Muscle layer of colon (tissue), 2 donors: ENCODE results near the gene CBFB.

Experiments
- H3K27ac ChIP-seq: one replicate; pipeline ENCODE4 v1.7.0; 2013; ENCODE audit warnings: low read depth, mild to moderate bottlenecking, low read length, moderate library complexity
- H3K27me3 ChIP-seq, 2 donors: one replicate each; pipeline ENCODE4 v1.7.0; 2013; ENCODE audit warnings: low read length in 2 of 2, mild to moderate bottlenecking in 2 of 2; ENCODE audit not compliant: insufficient read depth in 2 of 2, control insufficient read depth in 1 of 2
- H3K36me3 ChIP-seq: one replicate; pipeline ENCODE4 v1.7.0; 2013; ENCODE audit warnings: mild to moderate bottlenecking, low read length; ENCODE audit not compliant: insufficient read depth
- H3K4me1 ChIP-seq: one replicate; pipeline ENCODE4 v1.7.0; 2013; ENCODE audit warnings: mild to moderate bottlenecking, low read length; ENCODE audit not compliant: insufficient read depth
- H3K4me3 ChIP-seq, 2 donors: one replicate each; pipeline ENCODE4 v1.7.0; 2013; ENCODE audit warnings: low read length in 2 of 2, low read depth in 1 of 2, mild to moderate bottlenecking in 1 of 2, moderate library complexity in 1 of 2
- H3K9ac ChIP-seq: one replicate; pipeline ENCODE4 v1.7.0; 2013; ENCODE audit warnings: low read length
- H3K9me3 ChIP-seq: one replicate; pipeline ENCODE4 v1.7.0; 2013; ENCODE audit warnings: mild to moderate bottlenecking, low read length
- donor health status: abdominal sarcoma.
- donor health status: Adenocarcinoma of cecum.

CBFB gene

GRCh38 chr16:67147437-67148140 is 118.6 kb downstream of the CBFB start:
- Histone ChIP-seq H3K9ac (no peak overlapping the region), H3K4me1 (peaks cover 8% of the 10 kb centered on the region), H3K27me3 (no peaks in the 10 kb centered on the region), H3K9me3 (no peaks in the 10 kb centered on the region), H3K36me3 (peaks cover 53% of the 10 kb centered on the region), H3K27ac (no peak overlapping the region), H3K4me3 (no peak overlapping the region)

GRCh38 chr16:67148221-67148620 is 119.3 kb downstream of the CBFB start:
- no peak overlapping the region for H3K9ac ChIP-seq
- H3K4me1 ChIP-seq: peaks cover 8% of the 10 kb centered on the region
- H3K27me3 ChIP-seq: no peaks in the 10 kb centered on the region
- H3K4me3 ChIP-seq: no peak overlapping the region
- no peak overlapping the region for H3K27ac ChIP-seq
- H3K36me3 ChIP-seq: peaks cover 48% of the 10 kb centered on the region
- no peaks in the 10 kb centered on the region for H3K9me3 ChIP-seq

GRCh38 chr16:67148656-67149275 is 119.8 kb downstream of the CBFB start:
- Histone ChIP-seq H3K27me3 (no peaks in the 10 kb centered on the region), H3K4me1 (peaks cover 8% of the 10 kb centered on the region), H3K36me3 (peaks cover 46% of the 10 kb centered on the region)

GRCh38 chr16:67149276-67150046 is 120.5 kb downstream of the CBFB start:
- Histone ChIP-seq H3K4me1 (peaks cover 8% of the 10 kb centered on the region), H3K27me3 (peaks cover 0 to 4% of the 10 kb centered on the region in 2 donors), H3K9ac (no peak overlapping the region), H3K9me3 (no peaks in the 10 kb centered on the region), H3K4me3 (no peak overlapping the region), H3K36me3 (peaks cover 40% of the 10 kb centered on the region), H3K27ac (no peak overlapping the region)

More at GRCh38 chr16:67148656-67149275, 119.8 kb downstream of the CBFB start:
- Histone ChIP-seq H3K27ac (no peak overlapping the region), H3K4me3 (no peak overlapping the region), H3K9me3 (no peaks in the 10 kb centered on the region), H3K9ac (no peak overlapping the region)

- Histone ChIP-seq H3K9ac (no peak overlapping the region), H3K27me3 (peaks cover 0 to 11% of the 10 kb centered on the region in 2 donors), H3K4me1 (peaks cover 8% of the 10 kb centered on the region), H3K36me3 (peaks cover 32% of the 10 kb centered on the region), H3K27ac (peak overlapping the region; percentile 85), H3K4me3 (peak overlapping the region; percentile 50 to 67), H3K9me3 (no peaks in the 10 kb centered on the region)
These were observed 121.3 kb downstream of the CBFB start for GRCh38 chr16:67150047-67150832.
